Measurements from ENCODE around the gene FARS2.

GRCh38 chr6:5701174-5701573, 439.9 kb downstream of the FARS2 start:
- no peak for TF ChIP-seq CTCF (IDR thresholded peaks at IDR 0.05)
- no peak for TF ChIP-seq RELA (CRISPR knock-in tag; IDR thresholded peaks at IDR 0.05; ENCODE audit: borderline replicate concordance)
- TF ChIP-seq MYBL2 (CRISPR knock-in tag; IDR thresholded peaks at IDR 0.05) = no peak
- no peak for TF ChIP-seq ARID4B (CRISPR knock-in tag; IDR thresholded peaks at IDR 0.05; ENCODE audit: borderline replicate concordance)
- TF ChIP-seq ETV6 (CRISPR knock-in tag; IDR thresholded peaks at IDR 0.05) = no peak
- no peak for TF ChIP-seq TEAD4 (CRISPR knock-in tag; IDR thresholded peaks at IDR 0.05)
- no peak for TF ChIP-seq KAT7 (CRISPR knock-in tag; IDR thresholded peaks at IDR 0.05; ENCODE audit: borderline replicate concordance)

Data from WTC11 (cell line).